ENCODE results near the gene NUF2. TPM values are rescaled to one million over a fixed set of nuclear protein-coding genes. Genes with fewer than 3 reads are reported as not detected.
"Not testable (repeated sequence)": the region's sequence is repeated elsewhere in the genome, so short reads cannot be mapped to it uniquely, and the experiment has no call there.

Gene NUF2
- total RNA-seq, 1 donor from 2014 or later, result 1.2 TPM

DNA sequence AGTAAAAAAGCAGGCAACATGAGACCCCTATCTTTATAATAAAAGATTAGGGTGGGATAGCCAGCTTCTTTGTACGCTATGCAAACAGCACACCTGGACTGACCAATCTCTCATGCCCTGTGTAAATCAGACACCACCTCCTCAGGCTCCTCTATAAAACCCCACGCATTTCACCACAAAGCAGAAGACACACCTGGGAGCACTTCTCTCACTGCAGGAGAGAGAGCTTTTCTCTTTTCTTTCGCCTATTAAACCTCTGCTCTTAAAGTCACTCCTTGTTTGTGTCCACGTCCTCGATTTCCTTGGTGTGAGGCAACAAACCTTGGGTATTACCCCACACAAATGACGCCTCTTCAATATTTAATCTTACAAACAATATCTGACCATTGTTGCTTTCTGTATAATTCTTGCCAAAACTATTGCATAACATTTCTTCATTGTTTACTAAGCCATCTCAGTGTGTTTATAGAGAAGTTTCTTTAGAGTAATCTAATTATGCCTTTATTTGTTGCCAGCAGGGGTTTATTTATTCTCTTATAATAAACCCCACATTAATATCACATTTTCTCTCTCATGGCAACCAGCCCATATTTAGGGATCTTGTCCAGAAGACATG, 31.6 kb upstream of the NUF2 start:
- no peak overlapping the region for H3K27ac Mint-ChIP-seq
- TF ChIP-seq, protein P1, sequence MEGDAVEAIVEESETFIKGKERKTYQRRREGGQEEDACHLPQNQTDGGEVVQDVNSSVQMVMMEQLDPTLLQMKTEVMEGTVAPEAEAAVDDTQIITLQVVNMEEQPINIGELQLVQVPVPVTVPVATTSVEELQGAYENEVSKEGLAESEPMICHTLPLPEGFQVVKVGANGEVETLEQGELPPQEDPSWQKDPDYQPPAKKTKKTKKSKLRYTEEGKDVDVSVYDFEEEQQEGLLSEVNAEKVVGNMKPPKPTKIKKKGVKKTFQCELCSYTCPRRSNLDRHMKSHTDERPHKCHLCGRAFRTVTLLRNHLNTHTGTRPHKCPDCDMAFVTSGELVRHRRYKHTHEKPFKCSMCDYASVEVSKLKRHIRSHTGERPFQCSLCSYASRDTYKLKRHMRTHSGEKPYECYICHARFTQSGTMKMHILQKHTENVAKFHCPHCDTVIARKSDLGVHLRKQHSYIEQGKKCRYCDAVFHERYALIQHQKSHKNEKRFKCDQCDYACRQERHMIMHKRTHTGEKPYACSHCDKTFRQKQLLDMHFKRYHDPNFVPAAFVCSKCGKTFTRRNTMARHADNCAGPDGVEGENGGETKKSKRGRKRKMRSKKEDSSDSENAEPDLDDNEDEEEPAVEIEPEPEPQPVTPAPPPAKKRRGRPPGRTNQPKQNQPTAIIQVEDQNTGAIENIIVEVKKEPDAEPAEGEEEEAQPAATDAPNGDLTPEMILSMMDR (IDR thresholded peaks at IDR 0.05), result no peak
- H3K36me3 Mint-ChIP-seq (ENCODE audit: low read depth), result peaks cover 11% of the 10 kb centered on the region
- no peak for ATAC-seq (ENCODE audit: low read depth)
- H3K4me3 Mint-ChIP-seq, result no peak overlapping the region
- no peaks in the 10 kb centered on the region for H3K9me3 Mint-ChIP-seq
- ChIA-PET POLR2A (no interaction called here), CTCF (no interaction called here)
- intact Hi-C loops (cut with micrococcal nuclease), result no loop called here
- no peaks in the 10 kb centered on the region for H3K27me3 Mint-ChIP-seq
- DNase-seq, result no peak
- peaks cover 7% of the 10 kb centered on the region for H3K4me1 Mint-ChIP-seq

DNA sequence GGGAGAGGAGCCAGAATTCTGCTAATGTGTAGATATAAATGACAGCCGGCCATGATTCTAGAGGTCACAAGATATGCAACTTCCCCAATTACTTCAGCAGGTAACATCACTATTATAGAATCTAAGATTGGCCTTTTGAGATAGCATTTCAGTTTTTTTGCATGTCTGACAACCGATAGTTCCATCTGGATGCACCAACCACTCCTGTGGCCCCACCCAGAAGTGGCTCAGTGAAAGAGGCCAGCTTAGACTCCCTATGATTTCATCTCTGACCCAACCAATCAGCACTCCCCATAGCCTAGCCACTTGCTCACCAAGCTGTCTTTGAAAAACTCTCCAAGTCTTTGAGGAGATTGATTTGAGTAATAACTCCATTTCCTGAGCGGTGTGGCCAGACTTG, 30.3 kb upstream of the NUF2 start:
- Mint-ChIP-seq H3K27ac (no peak overlapping the region), H3K27me3 (no peaks in the 10 kb centered on the region), H3K4me1 (peaks cover 3% of the 10 kb centered on the region), H3K36me3 (ENCODE audit: low read depth) (peaks cover 11% of the 10 kb centered on the region), H3K4me3 (no peak overlapping the region), H3K9me3 (no peaks in the 10 kb centered on the region)
- TF ChIP-seq, protein P1 (IDR thresholded peaks at IDR 0.05), result no peak
- ATAC-seq (ENCODE audit: low read depth) (no peak), DNase-seq (no peak)
- intact Hi-C loops (cut with micrococcal nuclease), result no loop called here
- ChIA-PET POLR2A (no interaction called here), CTCF (no interaction called here)

DNA sequence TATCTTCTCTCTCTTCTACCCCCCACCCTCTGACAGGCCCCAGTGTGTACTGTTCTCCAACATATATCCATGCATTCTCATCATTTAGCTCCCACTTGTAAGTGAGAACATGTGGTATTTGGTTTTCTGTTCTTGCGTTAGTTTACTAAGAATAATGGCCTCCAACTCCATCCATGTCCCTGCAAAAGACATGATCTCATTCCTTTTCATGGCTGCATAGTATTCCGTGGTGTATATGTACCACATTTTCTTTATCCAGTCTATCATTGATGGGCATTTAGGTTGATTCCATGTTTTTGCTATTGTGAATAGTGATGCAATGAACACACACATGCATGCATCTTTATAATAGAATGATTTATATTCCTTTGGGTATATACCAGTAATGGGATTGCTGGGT, 29.6 kb upstream of the NUF2 start:
- H3K9me3 Mint-ChIP-seq; CTCF ChIA-PET; DNase-seq; H3K27ac Mint-ChIP-seq; H3K4me1 Mint-ChIP-seq; H3K4me3 Mint-ChIP-seq; H3K27me3 Mint-ChIP-seq; intact Hi-C loops (cut with micrococcal nuclease); ATAC-seq (ENCODE audit: low read depth); POLR2A ChIA-PET: not testable (repeated sequence)
- peaks cover 11% of the 10 kb centered on the region for H3K36me3 Mint-ChIP-seq (ENCODE audit: low read depth)

DNA sequence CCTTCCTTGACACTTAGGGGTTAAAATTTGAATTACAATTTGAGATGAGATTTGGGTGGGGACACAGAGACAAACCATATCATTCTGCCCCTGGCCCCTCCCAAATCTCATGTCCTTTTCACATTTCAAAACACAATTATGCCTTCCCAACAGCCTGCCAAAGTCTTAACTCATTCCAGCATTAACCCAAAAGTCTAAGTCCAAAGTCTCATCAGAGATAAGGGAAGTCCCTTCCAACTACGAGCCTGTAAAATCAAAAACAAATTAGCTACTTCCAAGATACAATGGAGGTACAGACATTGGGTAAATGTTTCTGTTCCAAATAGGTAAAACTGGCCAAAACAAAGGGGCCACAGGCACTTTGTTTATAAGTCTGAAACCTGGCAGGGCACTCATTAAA, 28.3 kb upstream of the NUF2 start:
- H3K36me3 Mint-ChIP-seq (ENCODE audit: low read depth), result peaks cover 11% of the 10 kb centered on the region
- CTCF ChIA-PET, result interaction anchor here (0.6 kb wide), 1 partner anchor 79 kb away, joined by 3 read pairs; no protein-coding TSS in a partner anchor
- H3K4me3 Mint-ChIP-seq; POLR2A ChIA-PET; H3K9me3 Mint-ChIP-seq; intact Hi-C loops (cut with micrococcal nuclease); H3K27me3 Mint-ChIP-seq; DNase-seq; H3K4me1 Mint-ChIP-seq; ATAC-seq (ENCODE audit: low read depth); H3K27ac Mint-ChIP-seq: not testable (repeated sequence)

DNA sequence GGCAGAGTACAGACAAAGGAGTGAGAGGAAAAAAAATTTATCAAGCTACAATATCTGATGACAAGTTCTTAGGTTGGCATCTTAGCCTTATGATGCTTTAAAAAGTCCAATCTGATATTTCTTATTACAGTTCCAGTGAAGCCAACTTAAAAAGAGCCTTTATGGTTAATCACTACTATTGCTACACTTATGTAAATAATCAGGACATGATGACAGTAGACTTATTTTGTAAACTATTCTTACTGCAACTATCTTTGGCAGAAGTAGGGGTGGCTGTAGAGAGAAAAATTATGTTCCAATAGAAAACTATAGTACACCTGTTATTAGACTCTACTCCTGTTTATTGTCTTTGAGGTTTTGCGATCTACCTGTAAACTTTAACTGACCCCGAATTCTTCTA, 25.8 kb upstream of the NUF2 start:
- ChIA-PET CTCF (no interaction called here), POLR2A (no interaction called here)
- intact Hi-C loops (cut with micrococcal nuclease), result no loop called here
- ATAC-seq (ENCODE audit: low read depth), result no peak
- H3K36me3 Mint-ChIP-seq (ENCODE audit: low read depth), result peaks cover 25% of the 10 kb centered on the region
- no peak overlapping the region for H3K27ac Mint-ChIP-seq
- TF ChIP-seq, protein P1 (IDR thresholded peaks at IDR 0.05), result no peak
- DNase-seq, result no peak
- H3K4me3 Mint-ChIP-seq, result no peak overlapping the region
- H3K4me1 Mint-ChIP-seq, result no peaks in the 10 kb centered on the region
- H3K9me3 Mint-ChIP-seq, result no peaks in the 10 kb centered on the region
- no peaks in the 10 kb centered on the region for H3K27me3 Mint-ChIP-seq

DNA sequence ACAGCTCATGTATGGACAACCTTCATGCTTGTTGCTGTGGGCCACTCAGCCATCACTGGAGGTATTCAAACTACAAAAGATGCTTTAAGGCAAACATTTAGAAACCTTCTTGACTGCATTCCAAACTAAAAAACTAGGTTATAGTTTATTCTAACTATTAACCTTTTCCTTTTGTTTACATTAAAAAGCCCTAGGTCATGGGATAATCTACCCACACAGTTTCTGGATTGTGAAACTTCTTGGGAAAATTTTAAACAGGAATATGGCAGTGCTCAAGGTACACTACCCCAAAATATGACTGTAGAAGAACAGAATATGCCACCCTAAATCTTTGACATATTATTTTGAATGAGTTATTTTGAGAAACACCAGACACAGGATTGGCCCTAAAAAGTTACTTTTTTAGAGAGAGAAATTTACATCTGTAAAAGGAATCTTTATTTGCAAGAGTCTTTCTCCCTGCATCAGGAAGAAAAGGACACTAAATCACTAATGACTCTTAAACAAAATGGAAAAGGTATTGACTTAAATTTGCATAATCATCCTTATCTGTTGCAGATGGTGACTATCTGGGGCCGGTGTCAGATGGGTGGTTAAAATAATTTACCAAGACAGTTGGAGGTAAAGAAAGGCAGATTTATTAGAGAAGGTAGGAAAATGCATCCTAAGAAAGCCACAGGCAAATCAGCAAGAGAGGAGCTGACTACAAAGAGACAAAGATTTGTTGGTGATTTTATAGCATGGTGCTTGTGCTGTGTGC, 25.1 kb upstream of the NUF2 start:
- no peak for ATAC-seq (ENCODE audit: low read depth)
- no peaks in the 10 kb centered on the region for H3K4me1 Mint-ChIP-seq
- H3K27ac Mint-ChIP-seq, result no peak overlapping the region
- no peaks in the 10 kb centered on the region for H3K9me3 Mint-ChIP-seq
- TF ChIP-seq, protein P1 (IDR thresholded peaks at IDR 0.05), result no peak
- DNase-seq, result no peak
- no peaks in the 10 kb centered on the region for H3K27me3 Mint-ChIP-seq
- ChIA-PET CTCF (no interaction called here), POLR2A (no interaction called here)
- no peak overlapping the region for H3K4me3 Mint-ChIP-seq
- peaks cover 31% of the 10 kb centered on the region for H3K36me3 Mint-ChIP-seq (ENCODE audit: low read depth)
- intact Hi-C loops (cut with micrococcal nuclease), result no loop called here

Measured in activated B cell treated with CpG ODN at 0.5 μM for 24 hours (primary cell).